Activated CD4-positive, alpha-beta T cell treated with anti-CD3 and anti-CD28 coated beads, Interleukin-10, Interleukin-2, amounts not matched to agents 100 ng/mL and 50 ng/mL, durations not matched to agents 16 hours and 8 hours (primary cell): ENCODE results near the gene SPATA31A1.
"Not testable (repeated sequence)": the region's sequence is repeated elsewhere in the genome, so short reads cannot be mapped to it uniquely, and the experiment has no call there.

ENCODE experiments used
- DNase-seq: peaks from one replicate; pipeline ENCODE4 v3.0.0-alpha.2; 2020

The SPATA31A1 gene

DNA sequence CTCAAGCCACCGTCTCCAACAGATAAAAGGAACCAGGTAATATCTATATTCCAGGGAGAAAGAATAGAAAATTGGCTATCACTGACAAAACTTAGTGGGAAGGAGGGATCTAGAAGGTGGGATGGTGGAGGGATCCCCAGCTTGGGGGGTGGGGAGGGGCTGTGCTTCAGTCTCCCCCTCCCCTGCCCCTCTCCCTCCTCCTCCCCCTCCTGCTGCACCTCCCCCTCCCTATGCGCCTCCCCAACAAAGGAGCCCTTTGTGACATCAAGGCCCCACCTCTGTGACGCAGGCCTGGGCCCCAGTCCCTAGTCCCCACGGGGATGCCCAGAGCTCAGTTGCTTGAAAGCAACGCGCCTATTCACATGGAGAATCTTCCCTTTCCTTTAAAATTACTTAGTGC, at the start of gene SPATA31A1:
Gene SPATA31A1 (plus strand): TSS at position 301 of the 400 bp plus-strand sequence. CDS start 62 bp downstream, at position 363.
- DNase-seq = not testable (repeated sequence)

DNA sequence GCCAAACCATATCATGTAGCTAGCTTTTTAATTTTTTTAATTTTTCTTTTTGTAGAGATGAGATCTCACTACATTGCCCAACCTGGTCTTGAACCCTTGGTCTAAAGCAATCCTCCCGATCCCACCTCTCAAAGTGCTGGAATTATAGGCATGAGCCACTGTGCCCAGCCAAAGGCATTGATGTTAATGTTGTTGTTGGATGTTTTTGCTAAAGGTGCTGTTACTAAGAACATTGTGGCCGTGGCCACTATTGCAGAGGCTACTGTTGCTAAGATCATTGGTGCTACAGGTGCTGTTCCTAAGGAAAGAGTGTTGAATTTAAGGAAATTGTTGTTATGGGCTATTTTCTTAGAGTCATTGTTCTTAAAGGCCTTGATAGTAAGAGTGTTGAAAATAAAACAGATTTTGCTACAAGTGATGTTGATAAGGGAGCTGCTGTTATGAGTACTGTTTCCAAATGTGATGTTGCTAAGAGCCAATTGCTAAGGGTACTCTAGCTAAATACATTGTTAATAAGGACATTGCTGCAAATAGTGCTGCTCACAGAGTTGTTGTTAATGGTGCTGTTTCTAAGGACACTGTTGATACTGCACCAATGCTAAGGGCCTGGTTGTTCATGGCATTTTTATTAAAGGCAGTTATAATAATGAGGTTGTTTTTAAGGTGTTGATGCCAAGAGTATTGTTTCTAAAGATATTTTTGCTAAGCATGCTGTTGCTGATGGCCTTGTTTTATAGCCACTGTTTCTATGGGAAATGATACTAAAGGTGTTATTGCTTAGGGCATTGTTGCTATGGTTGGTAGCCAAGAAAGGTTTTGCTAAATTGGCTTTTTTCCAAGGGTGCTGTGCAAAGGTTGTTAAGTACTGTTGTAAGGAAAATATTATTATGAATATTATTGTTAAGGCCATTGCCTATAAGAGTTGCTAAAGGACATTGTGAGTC, 52.1 kb downstream of the SPATA31A1 start:
- DNase-seq = not testable (repeated sequence)

DNA sequence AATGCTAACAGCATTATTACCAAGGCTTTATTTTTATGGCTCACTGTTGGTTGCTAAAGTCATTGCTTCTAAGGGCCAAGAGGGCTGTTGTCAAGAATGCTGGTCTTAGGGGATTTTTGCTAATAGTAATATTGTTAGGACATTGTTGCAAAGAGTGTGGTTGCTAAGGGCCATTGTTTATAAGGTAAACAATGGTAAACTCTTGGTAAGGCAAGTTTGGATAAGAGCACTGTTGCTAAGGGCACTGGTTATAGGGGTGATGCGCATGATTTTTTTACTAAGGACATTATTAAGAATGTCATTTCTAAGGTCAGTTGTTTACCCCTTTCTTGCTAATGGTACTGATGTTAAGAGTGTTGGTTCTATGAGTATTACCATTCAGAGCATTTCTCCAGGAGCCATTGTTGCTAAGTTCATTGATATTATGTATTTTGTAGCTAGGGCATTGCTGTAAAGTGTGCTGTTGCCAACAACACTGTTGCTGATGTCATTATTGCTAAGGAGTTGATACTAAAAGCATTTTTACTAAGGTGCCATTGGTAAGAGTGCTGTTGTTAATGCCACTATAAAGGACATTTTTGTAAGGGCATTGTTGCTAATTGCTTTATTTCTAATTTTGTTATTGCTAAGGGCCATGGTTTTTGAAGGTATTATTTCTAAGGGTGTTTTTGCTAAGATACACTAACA, 55.9 kb downstream of the SPATA31A1 start:
- not testable (repeated sequence) for DNase-seq
